HepG2 (cell line): ENCODE results near the gene BAZ1A. TPM values are rescaled to one million over a fixed set of nuclear protein-coding genes. Genes with fewer than 3 reads are reported as not detected.

Experiments
- ATAC-seq: fragments of 200-7000 bp; cut with Tn5 transposase; 3 replicates; pipeline ENCODE4 v1.9.1; 2020; ENCODE audit warnings: mild to moderate bottlenecking, moderate library complexity
- BruUV-seq: library from RNA; stranded (reverse); fragments of 400-500 nt; replicated peaks from 2 replicates; lab custom pipeline; 2021; lab: Mats Ljungman, UMichigan
- CTCF ChIA-PET: fragments of 300-600 bp; formaldehyde crosslinking; extraction: SDS; loops from one replicate; lab custom pipeline; 2021; ENCODE audit warnings: low total read pairs, inconsistent platforms, low intra/inter-chr PET ratio; lab: Yijun Ruan, JAX
- POLR2A ChIA-PET: fragments of 350-600 bp; sonication (Branson Sonifier 250); formaldehyde crosslinking; loops from one replicate; lab custom pipeline; 2020; ENCODE audit warnings: antibody characterized with exemption, inconsistent platforms; lab: Yijun Ruan, JAX
- DNase-seq: peaks from one replicate; pipeline ENCODE4 v3.0.0-alpha.2; 2015; ENCODE audit warnings: low spot score
- FAIRE-seq: peaks from 3 replicates; lab custom pipeline; 2011; peaks lifted over from hg19 to GRCh38; lab: Jason Lieb, UNC
- H2AFZ ChIP-seq: one replicate; pipeline ENCODE4 v1.6.1; 2011; ENCODE audit warnings: low read length, inconsistent platforms
- H3K27ac ChIP-seq: fragments of 300-600 bp; 3 replicates; pipeline ENCODE4 v1.8.0; 2011; ENCODE audit warnings: mixed run types, mild to moderate bottlenecking, mixed read lengths, low read length, inconsistent platforms; ENCODE audit not compliant: insufficient read depth; ENCODE audit errors: extremely low read length
- H3K27me3 ChIP-seq, 2 experiments: fragments of 200-600 bp in 1 of 2; 2 replicates in 1 of 2; 3 replicates in 1 of 2; pipeline versions ENCODE4 v1.6.0 to v1.8.0; 2011; ENCODE audit warnings: low read length in 2 of 2, mild to moderate bottlenecking in 2 of 2, moderate library complexity in 2 of 2, inconsistent platforms in 1 of 2; ENCODE audit not compliant: insufficient read depth in 2 of 2, control insufficient read depth in 1 of 2
- H3K36me3 ChIP-seq, 2 experiments: fragments of 200-600 bp in 1 of 2; replicated peaks in 1 of 2; 2 replicates in 1 of 2; 3 replicates in 1 of 2; pipeline versions ENCODE4 v1.5.1 to v1.8.0; 2011; ENCODE audit warnings: low read length in 2 of 2, inconsistent platforms in 1 of 2; ENCODE audit not compliant: insufficient read depth in 2 of 2, control insufficient read depth in 1 of 2
- H3K4me1 ChIP-seq: 2 replicates; pipeline ENCODE4 v1.5.1; 2012; ENCODE audit warnings: low read length, inconsistent platforms; ENCODE audit not compliant: insufficient read depth
- H3K4me2 ChIP-seq: 2 replicates; pipeline ENCODE4 v1.6.0; 2011; ENCODE audit warnings: low read depth, low read length, inconsistent platforms
- H3K4me3 ChIP-seq, 3 experiments: fragments of 200-600 bp in 1 of 3; sonication (generic), shearing (Covaris generic) in 1 of 3; replicated peaks in 1 of 3; 2 replicates each; pipeline ENCODE4 v1.5.1; 2011 to 2016; ENCODE audit warnings: low read length in 3 of 3, inconsistent platforms in 2 of 3, low read depth in 2 of 3, mild to moderate bottlenecking in 2 of 3, control low read depth in 1 of 3, mixed read lengths in 1 of 3; ENCODE audit not compliant: insufficient read depth in 1 of 3
- H3K79me2 ChIP-seq: one replicate; pipeline ENCODE4 v1.6.1; 2011; ENCODE audit warnings: low read length, inconsistent platforms; ENCODE audit not compliant: insufficient read depth
- H3K9ac ChIP-seq: 2 replicates; pipeline ENCODE4 v1.6.0; 2011; ENCODE audit warnings: mild to moderate bottlenecking, low read depth, low read length, inconsistent platforms; ENCODE audit not compliant: insufficient read depth
- H3K9me3 ChIP-seq: 2 replicates; pipeline ENCODE4 v1.5.1; 2012; ENCODE audit warnings: mild to moderate bottlenecking, low read length
- H4K20me1 ChIP-seq: 2 replicates; pipeline ENCODE4 v1.6.0; 2011; ENCODE audit warnings: inconsistent platforms, mild to moderate bottlenecking, low read length, moderate library complexity; ENCODE audit not compliant: insufficient read depth
- CHCHD3 ChIP-seq: sonication (generic); formaldehyde crosslinking; IDR thresholded peaks from 2 replicates; pipeline ENCODE4 v1.8.0; 2022; ENCODE audit warnings: mild to moderate bottlenecking, missing genetic modification reagents, moderate library complexity
- EEA1 ChIP-seq: sonication (generic); formaldehyde crosslinking; IDR thresholded peaks from 2 replicates; pipeline ENCODE4 v1.5.1; 2020; ENCODE audit warnings: mild to moderate bottlenecking, missing genetic modification reagents, borderline replicate concordance
- MAFG ChIP-seq: sonication (generic); formaldehyde crosslinking; IDR thresholded peaks from 2 replicates; pipeline ENCODE4 v1.5.1; 2020; ENCODE audit warnings: mild to moderate bottlenecking, missing genetic modification reagents
- MXI1 ChIP-seq: IDR thresholded peaks from 3 replicates; pipeline ENCODE4 v1.6.1; 2012; ENCODE audit warnings: low read depth, low read length, inconsistent platforms, borderline replicate concordance
- NR2F2 ChIP-seq: IDR thresholded peaks from 2 replicates; pipeline ENCODE4 v1.6.1; 2012; ENCODE audit warnings: low read depth, inconsistent platforms, borderline replicate concordance
- ONECUT2 ChIP-seq: sonication (generic); formaldehyde crosslinking; IDR thresholded peaks from 2 replicates; pipeline ENCODE4 v1.4.0; 2020; ENCODE audit warnings: missing genetic modification reagents
- PAF1 ChIP-seq: IDR thresholded peaks from 2 replicates; pipeline ENCODE4 v1.6.1; 2016; ENCODE audit warnings: missing genetic modification reagents, missing compliant biosample characterization
- PCBP1 ChIP-seq: fragments of 200-400 bp; formaldehyde crosslinking; IDR thresholded peaks from 2 replicates; pipeline ENCODE4 v1.6.1; 2017; ENCODE audit warnings: mild to moderate bottlenecking, low read depth, low read length, borderline replicate concordance
- PCBP2 ChIP-seq: fragments of 200-400 bp; formaldehyde crosslinking; optimal IDR thresholded peaks from 2 replicates; pipeline ENCODE3; 2018; ENCODE audit warnings: low read length, low read depth; ENCODE audit not compliant: poor library complexity, severe bottlenecking
- PHB2 ChIP-seq: fragments of 450-650 bp; IDR thresholded peaks from 2 replicates; pipeline ENCODE4 v1.6.1; 2018; ENCODE audit not compliant: partially characterized antibody
- SALL1 ChIP-seq: sonication (generic); formaldehyde crosslinking; IDR thresholded peaks from 2 replicates; pipeline ENCODE4 v1.8.0; 2022; ENCODE audit warnings: mild to moderate bottlenecking, missing genetic modification reagents
- TCF12 ChIP-seq, 2 experiments: fragments of 450-650 bp in 1 of 2; sonication (generic) in 1 of 2; formaldehyde crosslinking in 1 of 2; IDR thresholded peaks; 2 replicates each; pipeline versions ENCODE4 v1.6.1 to v1.8.0; 2017 to 2022; ENCODE audit warnings: antibody characterized with exemption in 1 of 2, mild to moderate bottlenecking in 1 of 2, missing genetic modification reagents in 1 of 2, moderate library complexity in 1 of 2
- ZBTB42 ChIP-seq: sonication (generic); formaldehyde crosslinking; IDR thresholded peaks from 2 replicates; pipeline ENCODE4 v1.5.0; 2020; ENCODE audit warnings: mild to moderate bottlenecking, missing genetic modification reagents
- ZFP62 ChIP-seq: sonication (generic); formaldehyde crosslinking; IDR thresholded peaks from 2 replicates; pipeline ENCODE4 v1.4.0; 2020; ENCODE audit warnings: missing genetic modification reagents
- ZKSCAN8 ChIP-seq: IDR thresholded peaks from 2 replicates; pipeline ENCODE4 v1.6.1; 2016; ENCODE audit warnings: borderline replicate concordance, missing genetic modification reagents, missing compliant biosample characterization
- ZNF605 ChIP-seq: sonication (generic); formaldehyde crosslinking; IDR thresholded peaks from 2 replicates; pipeline ENCODE4 v1.8.0; 2022; ENCODE audit warnings: mild to moderate bottlenecking, missing genetic modification reagents
- ZSCAN31 ChIP-seq: sonication (generic); formaldehyde crosslinking; IDR thresholded peaks from 2 replicates; pipeline ENCODE4 v1.5.0; 2020; ENCODE audit warnings: low read depth, mild to moderate bottlenecking, missing genetic modification reagents
- WGBS: methylation state at CpG from one replicate; pipeline ENCODE4 v1.1.6; 2017; ENCODE audit warnings: low lambda C conversion rate; 5-methylcytosine and 5-hydroxymethylcytosine counted together
- in situ Hi-C: cut with HindIII; loops from 2 replicates; pipeline ENCODE4 v1.10.0; 2017; ENCODE audit warnings: low pct_unique_long_range_greater_than_20kb; ENCODE audit not compliant: extremely low pct_ligation_motif_present
- intact Hi-C: fragments of 100-400 bp; cut with micrococcal nuclease; formaldehyde crosslinking; loops from one replicate; pipeline ENCODE4 v1.10.0; 2022; ENCODE audit not compliant: unreplicated experiment
- polyA plus RNA-seq, 8 experiments: library from polyadenylated mRNA; depleted of rRNA in 3 of 8; stranded (reverse) in 7 of 8; unstranded in 1 of 8; fragments of >200 nt; fragmentation: Illumina TruSeq in 4 of 8; extraction: Trizol in 4 of 8; gene quantifications; 2 replicates each; pipeline versions ENCODE4 v1.2.1 to v1.2.3, GENCODE V29; 2011 to 2016; ENCODE audit warnings: low read depth in 4 of 8, missing spikeins in 1 of 8, mixed read lengths in 1 of 8; ENCODE audit not compliant: insufficient read depth in 1 of 8
- total RNA-seq, 5 experiments: library from RNA; depleted of rRNA; stranded (reverse); fragments of >200 nt; fragmentation: Illumina TruSeq; extraction: Trizol; gene quantifications; 2 replicates each; pipeline ENCODE4 v1.2.3, GENCODE V29; 2016; ENCODE audit warnings: low read depth in 1 of 5
- TF ChIP-seq, protein P1 (sequence below): IDR thresholded peaks from 2 replicates; pipeline ENCODE4 v1.6.1; 2012; ENCODE audit warnings: low read length, improper control_type of control experiment
- TF ChIP-seq, protein P2 (sequence below): sonication (generic); formaldehyde crosslinking; IDR thresholded peaks from 2 replicates; pipeline ENCODE4 v1.9.0; 2021; ENCODE audit warnings: missing genetic modification reagents, borderline replicate concordance

BAZ1A gene
- total and polyA plus RNA-seq, 2 of the 13 experiments (the other 11 are each of a cell fraction or from before 2014, with no cell fraction given) = 20.9 to 56.8 TPM

DNA sequence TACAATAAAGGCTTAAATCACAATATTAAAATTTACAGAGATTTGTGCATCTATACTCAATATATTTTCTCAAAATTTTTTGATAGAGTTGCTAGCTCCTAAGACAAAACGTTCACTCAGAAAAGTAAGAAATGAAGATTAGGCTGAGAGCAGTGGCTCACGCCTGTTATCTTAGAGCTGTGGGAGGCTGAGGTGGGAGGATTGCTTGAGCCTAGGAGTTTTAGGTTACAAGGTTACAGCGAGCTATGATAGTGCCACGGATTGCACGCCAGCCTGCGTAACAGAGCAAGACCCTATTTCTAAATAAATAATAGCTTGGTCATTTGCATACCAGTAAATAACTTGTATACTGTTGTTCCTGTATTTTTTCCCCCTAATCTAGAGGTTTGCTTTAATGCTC is 125.8 kb downstream of the BAZ1A start (continued):
- TF ChIP-seq, protein P1, sequence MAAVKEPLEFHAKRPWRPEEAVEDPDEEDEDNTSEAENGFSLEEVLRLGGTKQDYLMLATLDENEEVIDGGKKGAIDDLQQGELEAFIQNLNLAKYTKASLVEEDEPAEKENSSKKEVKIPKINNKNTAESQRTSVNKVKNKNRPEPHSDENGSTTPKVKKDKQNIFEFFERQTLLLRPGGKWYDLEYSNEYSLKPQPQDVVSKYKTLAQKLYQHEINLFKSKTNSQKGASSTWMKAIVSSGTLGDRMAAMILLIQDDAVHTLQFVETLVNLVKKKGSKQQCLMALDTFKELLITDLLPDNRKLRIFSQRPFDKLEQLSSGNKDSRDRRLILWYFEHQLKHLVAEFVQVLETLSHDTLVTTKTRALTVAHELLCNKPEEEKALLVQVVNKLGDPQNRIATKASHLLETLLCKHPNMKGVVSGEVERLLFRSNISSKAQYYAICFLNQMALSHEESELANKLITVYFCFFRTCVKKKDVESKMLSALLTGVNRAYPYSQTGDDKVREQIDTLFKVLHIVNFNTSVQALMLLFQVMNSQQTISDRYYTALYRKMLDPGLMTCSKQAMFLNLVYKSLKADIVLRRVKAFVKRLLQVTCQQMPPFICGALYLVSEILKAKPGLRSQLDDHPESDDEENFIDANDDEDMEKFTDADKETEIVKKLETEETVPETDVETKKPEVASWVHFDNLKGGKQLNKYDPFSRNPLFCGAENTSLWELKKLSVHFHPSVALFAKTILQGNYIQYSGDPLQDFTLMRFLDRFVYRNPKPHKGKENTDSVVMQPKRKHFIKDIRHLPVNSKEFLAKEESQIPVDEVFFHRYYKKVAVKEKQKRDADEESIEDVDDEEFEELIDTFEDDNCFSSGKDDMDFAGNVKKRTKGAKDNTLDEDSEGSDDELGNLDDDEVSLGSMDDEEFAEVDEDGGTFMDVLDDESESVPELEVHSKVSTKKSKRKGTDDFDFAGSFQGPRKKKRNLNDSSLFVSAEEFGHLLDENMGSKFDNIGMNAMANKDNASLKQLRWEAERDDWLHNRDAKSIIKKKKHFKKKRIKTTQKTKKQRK = no peak
- no peak for TF ChIP-seq ZKSCAN8 (CRISPR knock-in tag)

DNA sequence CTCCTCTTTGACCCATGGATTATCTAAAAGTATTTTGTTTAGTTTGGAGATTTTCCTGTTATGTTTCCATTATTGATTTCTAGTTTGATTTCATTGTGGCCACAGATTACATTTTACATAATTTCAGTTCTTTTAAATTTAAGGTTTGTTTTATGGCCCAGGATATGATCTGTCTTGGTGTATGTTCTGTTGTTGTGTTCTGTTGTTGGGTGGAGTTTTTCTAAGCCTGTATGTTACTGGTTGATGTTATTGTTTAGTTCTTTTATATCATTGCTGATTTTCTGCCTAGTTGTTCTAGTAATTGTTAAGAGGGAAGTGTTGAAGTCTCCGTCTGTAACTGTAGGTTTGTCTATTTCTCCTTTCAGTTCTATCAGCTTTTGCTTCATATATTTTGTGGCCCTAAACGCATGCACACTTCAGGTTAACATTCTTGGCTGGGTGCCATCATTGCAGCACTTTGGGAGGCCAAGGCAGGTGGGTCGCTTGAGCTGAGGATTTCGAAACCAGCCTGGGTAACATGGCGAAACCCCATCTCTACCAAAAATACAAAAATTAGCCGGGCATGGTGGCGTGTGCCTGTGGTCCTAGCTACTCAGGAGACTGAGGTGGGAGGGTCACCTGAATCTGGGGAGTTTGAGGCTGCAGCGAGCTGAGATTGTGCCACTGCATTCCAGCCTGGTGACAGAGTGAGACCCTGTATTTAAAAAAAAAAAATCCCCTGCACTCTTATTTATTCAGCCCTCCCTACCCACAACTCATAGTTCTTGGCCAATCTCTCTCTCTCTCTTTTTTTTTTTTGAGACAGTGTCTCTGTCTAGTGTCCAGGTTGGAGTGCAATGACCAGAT is 132.7 kb downstream of the BAZ1A start:
- H3K9ac ChIP-seq = no peak overlapping the region
- H3K27ac ChIP-seq = no peak overlapping the region
- intact Hi-C loops (no loop called here), in situ Hi-C loops (no loop called here)
- ATAC-seq = peak; percentile 55
- no peaks in the 10 kb centered on the region for H3K36me3 ChIP-seq
- 38% methylated on average over 8 of the region's 8 CpGs for WGBS
- ChIA-PET CTCF (no interaction called here), POLR2A (interaction anchor here (0.7 to 1.3 kb wide), 2 partner anchors 19 to 28 kb away, joined by 3 to 4 read pairs; partner anchors contain the start of gene CFL2)
- H3K27me3 ChIP-seq = no peaks in the 10 kb centered on the region
- no peak overlapping the region for H3K4me3 ChIP-seq
- H3K4me1 ChIP-seq = peaks cover 7% of the 10 kb centered on the region; the same call in 1 of the 2 replicates
- no peak for FAIRE-seq
- no peak for DNase-seq
- H3K4me2 ChIP-seq = peak overlapping the region; percentile 26; the same call in 1 of the 2 replicates
- no peaks in the 10 kb centered on the region for H4K20me1 ChIP-seq
- no peaks in the 10 kb centered on the region for H3K79me2 ChIP-seq
- BruUV-seq = no TSS peak
- no peak overlapping the region for H2AFZ ChIP-seq
- no peaks in the 10 kb centered on the region for H3K9me3 ChIP-seq
- TF ChIP-seq ZFP62 (CRISPR knock-in tag) = no peak
- no peak for TF ChIP-seq TCF12 (IDR thresholded peaks at IDR 0.05)
- TF ChIP-seq TCF12 (CRISPR knock-in tag; IDR thresholded peaks at IDR 0.05) = no peak
- no peak for TF ChIP-seq MAFG (CRISPR knock-in tag)
- TF ChIP-seq CHCHD3 (CRISPR knock-in tag) = no peak
- TF ChIP-seq MXI1 = no peak
- TF ChIP-seq PHB2 = no peak
- TF ChIP-seq PCBP2 = no peak
- no peak for TF ChIP-seq ONECUT2 (CRISPR knock-in tag)
- TF ChIP-seq SALL1 (CRISPR knock-in tag) = 0 out of 2 replicates have a peak, but pooled peaks have one; percentile 21
- TF ChIP-seq, protein P2, sequence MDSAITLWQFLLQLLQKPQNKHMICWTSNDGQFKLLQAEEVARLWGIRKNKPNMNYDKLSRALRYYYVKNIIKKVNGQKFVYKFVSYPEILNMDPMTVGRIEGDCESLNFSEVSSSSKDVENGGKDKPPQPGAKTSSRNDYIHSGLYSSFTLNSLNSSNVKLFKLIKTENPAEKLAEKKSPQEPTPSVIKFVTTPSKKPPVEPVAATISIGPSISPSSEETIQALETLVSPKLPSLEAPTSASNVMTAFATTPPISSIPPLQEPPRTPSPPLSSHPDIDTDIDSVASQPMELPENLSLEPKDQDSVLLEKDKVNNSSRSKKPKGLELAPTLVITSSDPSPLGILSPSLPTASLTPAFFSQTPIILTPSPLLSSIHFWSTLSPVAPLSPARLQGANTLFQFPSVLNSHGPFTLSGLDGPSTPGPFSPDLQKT (CRISPR knock-in tag) = no peak
- 0 out of 2 replicates have a peak, but pooled peaks have one; percentile 46 for TF ChIP-seq ZNF605 (CRISPR knock-in tag)
- no peak for TF ChIP-seq NR2F2
- no peak for TF ChIP-seq PCBP1
- TF ChIP-seq PAF1 = no peak
- no peak for TF ChIP-seq ZBTB42
- no peak for TF ChIP-seq EEA1 (CRISPR knock-in tag)
- 0 out of 2 replicates have a peak, but pooled peaks have one; percentile 30 for TF ChIP-seq ZSCAN31
